Neural cell (in vitro differentiated cells): Measurements from ENCODE around the gene COPS9. TPM values are rescaled to one million over a fixed set of nuclear protein-coding genes. Genes with fewer than 3 reads are reported as not detected.

ENCODE experiments used
- H2AFZ ChIP-seq: fragments of 200-600, 300-800 bp; sonication (generic), shearing (Covaris generic); 2 replicates; pipeline ENCODE4 v1.6.0; 2014; ENCODE audit warnings: low read depth, mild to moderate bottlenecking, antibody characterized with exemption, low read length, moderate library complexity
- H3F3A ChIP-seq: fragments of 200-600 bp; shearing (Covaris generic); 2 replicates; pipeline ENCODE4 v1.6.1; 2016; ENCODE audit warnings: mild to moderate bottlenecking, moderate library complexity, mixed read lengths, antibody characterized with exemption, low read length; ENCODE audit not compliant: insufficient read depth, poor library complexity, severe bottlenecking
- H3K27ac ChIP-seq: fragments of 200-600, 300-800 bp; sonication (generic), shearing (Covaris generic); 2 replicates; pipeline ENCODE4 v1.5.1; 2014; ENCODE audit warnings: mild to moderate bottlenecking, low read length, moderate library complexity
- H3K27me3 ChIP-seq: fragments of 300-800, 200-600 bp; sonication (generic), shearing (Covaris generic); 2 replicates; pipeline ENCODE4 v1.6.0; 2014; ENCODE audit warnings: mild to moderate bottlenecking, low read depth, low read length, moderate library complexity; ENCODE audit not compliant: insufficient read depth
- H3K36me3 ChIP-seq: fragments of 300-800, 200-600 bp; sonication (generic), shearing (Covaris generic); 2 replicates; pipeline ENCODE4 v1.5.1; 2014; ENCODE audit warnings: mild to moderate bottlenecking, antibody characterized with exemption, low read length, moderate library complexity; ENCODE audit not compliant: insufficient read depth
- H3K4me2 ChIP-seq: fragments of 300-800, 200-600 bp; sonication (generic), shearing (Covaris generic); 2 replicates; pipeline ENCODE4 v1.6.0; 2014; ENCODE audit warnings: mild to moderate bottlenecking, low read length
- H3K4me3 ChIP-seq: fragments of 300-800, 200-600 bp; sonication (generic), shearing (Covaris generic); 2 replicates; pipeline ENCODE4 v1.5.1; 2014; ENCODE audit warnings: mild to moderate bottlenecking, low read length, moderate library complexity
- H3K79me2 ChIP-seq: fragments of 200-600 bp; shearing (Covaris generic); replicated peaks from 2 replicates; pipeline ENCODE4 v1.6.0; 2014; ENCODE audit warnings: mild to moderate bottlenecking, low read length, moderate library complexity; ENCODE audit not compliant: insufficient read depth
- H3K9ac ChIP-seq: fragments of 300-800, 200-600 bp; sonication (generic), shearing (Covaris generic); 2 replicates; pipeline ENCODE4 v1.6.1; 2016; ENCODE audit warnings: mild to moderate bottlenecking, low read length, mixed read lengths
- H3K9me2 ChIP-seq: fragments of 200-600 bp; shearing (Covaris generic); 2 replicates; pipeline ENCODE4 v1.6.1; 2016; ENCODE audit warnings: mild to moderate bottlenecking, low read length, mixed read lengths; ENCODE audit not compliant: insufficient read depth
- H3K9me3 ChIP-seq: fragments of 200-600, 300-800 bp; sonication (generic), shearing (Covaris generic); 2 replicates; pipeline ENCODE4 v1.6.1; 2016; ENCODE audit warnings: mild to moderate bottlenecking, mixed run types, low read length, moderate library complexity, mixed read lengths
- H4K20me1 ChIP-seq: fragments of 200-600 bp; shearing (Covaris generic); 2 replicates; pipeline ENCODE4 v1.6.1; 2016; ENCODE audit warnings: mild to moderate bottlenecking, mixed run types; ENCODE audit not compliant: insufficient read depth
- EP300 ChIP-seq: fragments of 450-650 bp; conservative IDR thresholded peaks from 2 replicates; pipeline ENCODE4 v1.6.1; 2014; ENCODE audit warnings: antibody characterized with exemption, mild to moderate bottlenecking, moderate library complexity; ENCODE audit not compliant: poor library complexity, severe bottlenecking
- EZH2 ChIP-seq: fragments of 200-600, 300-800 bp; shearing (Covaris generic), sonication (generic); IDR thresholded peaks from 2 replicates; pipeline ENCODE4 v1.6.1; 2014; ENCODE audit warnings: antibody characterized with exemption, low read length, borderline replicate concordance, mild to moderate bottlenecking; ENCODE audit not compliant: insufficient read depth, poor library complexity, severe bottlenecking
- MXI1 ChIP-seq: fragments of 450-650 bp; conservative IDR thresholded peaks from 2 replicates; pipeline ENCODE4 v1.6.1; 2014; ENCODE audit warnings: antibody characterized with exemption, mild to moderate bottlenecking; ENCODE audit not compliant: poor library complexity, severe bottlenecking
- POLR2AphosphoS5 ChIP-seq: IDR thresholded peaks from 2 replicates; pipeline ENCODE4 v1.6.1; 2012
- RAD21 ChIP-seq: fragments of 450-650 bp; conservative IDR thresholded peaks from 2 replicates; pipeline ENCODE4 v1.6.1; 2014; ENCODE audit warnings: antibody characterized with exemption, mild to moderate bottlenecking, moderate library complexity
- SMC3 ChIP-seq: fragments of 450-650 bp; conservative IDR thresholded peaks from 2 replicates; pipeline ENCODE4 v1.6.1; 2014; ENCODE audit warnings: antibody characterized with exemption, mild to moderate bottlenecking, moderate library complexity; ENCODE audit not compliant: poor library complexity
- TAF1 ChIP-seq: IDR thresholded peaks from 2 replicates; pipeline ENCODE4 v1.6.1; 2012; ENCODE audit warnings: low read depth
- polyA plus RNA-seq: library from polyadenylated mRNA; depleted of rRNA; stranded (reverse); fragments of >200 nt; gene quantifications from 2 replicates; pipeline ENCODE4 v1.2.3, GENCODE V29; 2014
- TF ChIP-seq, protein P1 (sequence below): fragments of 450-650 bp; IDR thresholded peaks from 2 replicates; pipeline ENCODE4 v1.5.1; 2014; ENCODE audit warnings: antibody characterized with exemption, mild to moderate bottlenecking, moderate library complexity; ENCODE audit not compliant: poor library complexity, severe bottlenecking
- TF ChIP-seq, protein P2 (sequence below): IDR thresholded peaks from 2 replicates; pipeline ENCODE4 v1.6.1; 2012; ENCODE audit warnings: borderline replicate concordance

The COPS9 gene
- polyA plus RNA-seq, 1 donor from 2014 or later = 359 TPM

DNA sequence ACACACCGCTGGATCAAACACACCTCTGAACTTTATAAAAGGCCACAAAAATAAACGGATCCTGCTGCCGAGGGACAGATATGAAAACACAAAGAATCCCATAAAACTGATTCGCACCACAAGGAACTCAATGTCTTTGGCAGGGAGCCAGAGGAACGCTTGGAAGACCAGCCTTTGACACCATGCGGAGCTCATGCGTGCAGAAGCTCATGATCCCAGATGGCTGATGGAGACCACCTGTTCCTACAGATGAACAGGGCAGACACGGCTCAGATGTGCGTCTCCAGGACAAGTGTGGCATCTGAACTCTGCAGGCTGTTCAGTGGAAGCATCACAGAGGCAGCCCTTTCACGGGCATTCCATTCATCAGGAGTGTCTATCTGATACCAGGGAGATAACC is 24.9 kb downstream of the COPS9 start:
- no peak for TF ChIP-seq POLR2AphosphoS5
- no peak for TF ChIP-seq RAD21
- TF ChIP-seq EP300 = no peak
- TF ChIP-seq EZH2 = no peak
- TF ChIP-seq, protein P1, sequence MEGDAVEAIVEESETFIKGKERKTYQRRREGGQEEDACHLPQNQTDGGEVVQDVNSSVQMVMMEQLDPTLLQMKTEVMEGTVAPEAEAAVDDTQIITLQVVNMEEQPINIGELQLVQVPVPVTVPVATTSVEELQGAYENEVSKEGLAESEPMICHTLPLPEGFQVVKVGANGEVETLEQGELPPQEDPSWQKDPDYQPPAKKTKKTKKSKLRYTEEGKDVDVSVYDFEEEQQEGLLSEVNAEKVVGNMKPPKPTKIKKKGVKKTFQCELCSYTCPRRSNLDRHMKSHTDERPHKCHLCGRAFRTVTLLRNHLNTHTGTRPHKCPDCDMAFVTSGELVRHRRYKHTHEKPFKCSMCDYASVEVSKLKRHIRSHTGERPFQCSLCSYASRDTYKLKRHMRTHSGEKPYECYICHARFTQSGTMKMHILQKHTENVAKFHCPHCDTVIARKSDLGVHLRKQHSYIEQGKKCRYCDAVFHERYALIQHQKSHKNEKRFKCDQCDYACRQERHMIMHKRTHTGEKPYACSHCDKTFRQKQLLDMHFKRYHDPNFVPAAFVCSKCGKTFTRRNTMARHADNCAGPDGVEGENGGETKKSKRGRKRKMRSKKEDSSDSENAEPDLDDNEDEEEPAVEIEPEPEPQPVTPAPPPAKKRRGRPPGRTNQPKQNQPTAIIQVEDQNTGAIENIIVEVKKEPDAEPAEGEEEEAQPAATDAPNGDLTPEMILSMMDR = no peak
- TF ChIP-seq TAF1 = no peak
- TF ChIP-seq MXI1 = no peak
- TF ChIP-seq SMC3 = no peak
- TF ChIP-seq, protein P2, sequence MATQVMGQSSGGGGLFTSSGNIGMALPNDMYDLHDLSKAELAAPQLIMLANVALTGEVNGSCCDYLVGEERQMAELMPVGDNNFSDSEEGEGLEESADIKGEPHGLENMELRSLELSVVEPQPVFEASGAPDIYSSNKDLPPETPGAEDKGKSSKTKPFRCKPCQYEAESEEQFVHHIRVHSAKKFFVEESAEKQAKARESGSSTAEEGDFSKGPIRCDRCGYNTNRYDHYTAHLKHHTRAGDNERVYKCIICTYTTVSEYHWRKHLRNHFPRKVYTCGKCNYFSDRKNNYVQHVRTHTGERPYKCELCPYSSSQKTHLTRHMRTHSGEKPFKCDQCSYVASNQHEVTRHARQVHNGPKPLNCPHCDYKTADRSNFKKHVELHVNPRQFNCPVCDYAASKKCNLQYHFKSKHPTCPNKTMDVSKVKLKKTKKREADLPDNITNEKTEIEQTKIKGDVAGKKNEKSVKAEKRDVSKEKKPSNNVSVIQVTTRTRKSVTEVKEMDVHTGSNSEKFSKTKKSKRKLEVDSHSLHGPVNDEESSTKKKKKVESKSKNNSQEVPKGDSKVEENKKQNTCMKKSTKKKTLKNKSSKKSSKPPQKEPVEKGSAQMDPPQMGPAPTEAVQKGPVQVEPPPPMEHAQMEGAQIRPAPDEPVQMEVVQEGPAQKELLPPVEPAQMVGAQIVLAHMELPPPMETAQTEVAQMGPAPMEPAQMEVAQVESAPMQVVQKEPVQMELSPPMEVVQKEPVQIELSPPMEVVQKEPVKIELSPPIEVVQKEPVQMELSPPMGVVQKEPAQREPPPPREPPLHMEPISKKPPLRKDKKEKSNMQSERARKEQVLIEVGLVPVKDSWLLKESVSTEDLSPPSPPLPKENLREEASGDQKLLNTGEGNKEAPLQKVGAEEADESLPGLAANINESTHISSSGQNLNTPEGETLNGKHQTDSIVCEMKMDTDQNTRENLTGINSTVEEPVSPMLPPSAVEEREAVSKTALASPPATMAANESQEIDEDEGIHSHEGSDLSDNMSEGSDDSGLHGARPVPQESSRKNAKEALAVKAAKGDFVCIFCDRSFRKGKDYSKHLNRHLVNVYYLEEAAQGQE = no peak
- H3K27ac ChIP-seq = no peak overlapping the region

GRCh38 chr2:240109386-240109785 is 26.7 kb downstream of the COPS9 start:
- Histone ChIP-seq H3K4me3 (no peak overlapping the region), H3K79me2 (no peaks in the 10 kb centered on the region), H3K27me3 (no peaks in the 10 kb centered on the region), H3F3A (no peaks in the 10 kb centered on the region), H2AFZ (no peak overlapping the region), H3K9me3 (no peaks in the 10 kb centered on the region), H4K20me1 (no peaks in the 10 kb centered on the region), H3K9me2 (no peaks in the 10 kb centered on the region), H3K4me2 (no peak overlapping the region), H3K27ac (no peak overlapping the region), H3K36me3 (no peaks in the 10 kb centered on the region), H3K9ac (no peak overlapping the region)
- TF ChIP-seq RAD21 (no peak), POLR2AphosphoS5 (no peak), TAF1 (no peak), EZH2 (no peak), EP300 (no peak)
- TF ChIP-seq, protein P2 = no peak

More for the DNA sequence above, 24.9 kb downstream of the COPS9 start:
- H3K9me2 ChIP-seq = no peaks in the 10 kb centered on the region
- no peaks in the 10 kb centered on the region for H3F3A ChIP-seq
- no peak overlapping the region for H2AFZ ChIP-seq
- no peaks in the 10 kb centered on the region for H3K27me3 ChIP-seq
- no peaks in the 10 kb centered on the region for H4K20me1 ChIP-seq
- H3K9me3 ChIP-seq = no peaks in the 10 kb centered on the region
- H3K9ac ChIP-seq = no peak overlapping the region
- no peaks in the 10 kb centered on the region for H3K79me2 ChIP-seq
- no peaks in the 10 kb centered on the region for H3K36me3 ChIP-seq
- H3K4me2 ChIP-seq = no peak overlapping the region
- H3K4me3 ChIP-seq = no peak overlapping the region
